Activated CD8-positive, alpha-beta memory T cell treated with anti-CD3 and anti-CD28 coated beads for 4 hours (primary cell): ENCODE results near the gene PACS2.

Source experiments
- DNase-seq, 2 donors: peaks; one replicate each; pipeline ENCODE4 v3.0.0-alpha.2; 2020; ENCODE audit warnings: low read depth in 2 of 2

Gene PACS2

GRCh38 chr14:105440992-105441391, 126.4 kb downstream of the PACS2 start:
- no peak for DNase-seq

GRCh38 chr14:105442125-105442524, 127.6 kb downstream of the PACS2 start:
- no peak for DNase-seq

- no peak for DNase-seq
Measured at GRCh38 chr14:105442834-105443233, 128.3 kb downstream of the PACS2 start.

GRCh38 chr14:105444859-105445258, 130.3 kb downstream of the PACS2 start:
- no peak for DNase-seq

- no peak for DNase-seq
Measured at GRCh38 chr14:105445290-105445689, 130.7 kb downstream of the PACS2 start.

- no peak for DNase-seq
Measured at GRCh38 chr14:105445901-105446845, 131.6 kb downstream of the PACS2 start.

GRCh38 chr14:105446971-105447370, 132.4 kb downstream of the PACS2 start:
- no peak for DNase-seq
